ENCODE measurements around the gene IDH3B.

DNA sequence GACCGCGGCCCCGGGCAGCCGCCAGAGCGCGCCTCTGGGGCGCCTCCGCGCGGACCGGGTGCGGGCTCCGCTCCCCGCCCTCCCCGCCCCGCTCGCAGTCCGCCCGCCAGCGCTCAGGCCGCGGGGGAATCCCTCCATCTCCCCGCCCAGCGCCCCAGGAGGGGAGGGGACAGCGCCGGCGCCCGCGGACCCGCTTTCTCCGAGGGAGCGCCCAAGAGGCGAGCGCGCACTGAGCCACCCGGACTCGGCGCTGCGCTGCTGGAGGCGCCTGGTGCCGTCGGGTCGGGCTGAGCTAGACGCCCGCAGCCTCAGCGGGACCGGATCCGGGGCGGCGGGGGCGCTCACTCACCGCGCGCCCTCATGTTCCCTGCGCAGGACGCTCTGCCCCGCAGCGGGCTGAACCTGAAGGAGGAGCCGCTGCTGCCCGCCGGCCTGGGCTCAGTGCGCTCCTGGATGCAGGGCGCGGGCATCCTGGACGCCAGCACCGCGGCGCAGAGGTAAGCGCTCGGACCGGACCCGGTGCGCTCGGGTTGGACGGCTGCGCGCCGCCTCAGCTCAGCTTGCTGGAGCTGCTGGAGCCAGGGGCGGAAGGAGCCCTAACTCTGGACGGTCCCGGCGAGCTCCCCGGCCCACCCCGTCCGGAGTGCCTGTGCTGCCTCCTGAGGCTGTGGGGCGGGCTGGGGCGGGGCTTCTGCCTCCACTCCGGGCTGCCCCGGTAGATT lies 29.4 kb upstream of the IDH3B start:
- TF ChIP-seq, protein P1, sequence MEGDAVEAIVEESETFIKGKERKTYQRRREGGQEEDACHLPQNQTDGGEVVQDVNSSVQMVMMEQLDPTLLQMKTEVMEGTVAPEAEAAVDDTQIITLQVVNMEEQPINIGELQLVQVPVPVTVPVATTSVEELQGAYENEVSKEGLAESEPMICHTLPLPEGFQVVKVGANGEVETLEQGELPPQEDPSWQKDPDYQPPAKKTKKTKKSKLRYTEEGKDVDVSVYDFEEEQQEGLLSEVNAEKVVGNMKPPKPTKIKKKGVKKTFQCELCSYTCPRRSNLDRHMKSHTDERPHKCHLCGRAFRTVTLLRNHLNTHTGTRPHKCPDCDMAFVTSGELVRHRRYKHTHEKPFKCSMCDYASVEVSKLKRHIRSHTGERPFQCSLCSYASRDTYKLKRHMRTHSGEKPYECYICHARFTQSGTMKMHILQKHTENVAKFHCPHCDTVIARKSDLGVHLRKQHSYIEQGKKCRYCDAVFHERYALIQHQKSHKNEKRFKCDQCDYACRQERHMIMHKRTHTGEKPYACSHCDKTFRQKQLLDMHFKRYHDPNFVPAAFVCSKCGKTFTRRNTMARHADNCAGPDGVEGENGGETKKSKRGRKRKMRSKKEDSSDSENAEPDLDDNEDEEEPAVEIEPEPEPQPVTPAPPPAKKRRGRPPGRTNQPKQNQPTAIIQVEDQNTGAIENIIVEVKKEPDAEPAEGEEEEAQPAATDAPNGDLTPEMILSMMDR (IDR thresholded peaks at IDR 0.05) = no peak
- no peak for TF ChIP-seq POLR2A (IDR thresholded peaks at IDR 0.05)
- TF ChIP-seq POLR2AphosphoS5 (IDR thresholded peaks at IDR 0.05; ENCODE audit: insufficient read depth in 1 of 2, low read depth in 1 of 2) = no peak
